Endothelial cell of umbilical vein (primary cell): ENCODE measurements around the gene MAP3K15. TPM values are rescaled to one million over a fixed set of nuclear protein-coding genes. Genes with fewer than 3 reads are reported as not detected.

Source experiments
- BruUV-seq: library from RNA; stranded (reverse); fragments of 400-500 nt; replicated peaks from 2 replicates; lab custom pipeline; 2021; lab: Mats Ljungman, UMichigan
- CTCF ChIA-PET: fragments of 300-600, 350-600 bp; sonication (Branson Sonifier 250); formaldehyde crosslinking; loops from one replicate; lab custom pipeline; 2021; ENCODE audit warnings: antibody characterized with exemption, inconsistent platforms; lab: Charles Lee
- POLR2A ChIA-PET: fragments of 300-600, 350-600 bp; sonication (Branson Sonifier 250); formaldehyde crosslinking; loops from one replicate; lab custom pipeline; 2021; ENCODE audit warnings: antibody characterized with exemption, inconsistent platforms; lab: Charles Lee
- DNase-seq: peaks from one replicate; pipeline ENCODE4 v3.0.0-alpha.2; 2011; ENCODE audit warnings: low read depth, low spot score
- FAIRE-seq: peaks from 2 replicates; lab custom pipeline; 2011; peaks lifted over from hg19 to GRCh38; lab: Jason Lieb, UNC
- H2AFZ ChIP-seq: 2 replicates; pipeline ENCODE4 v1.6.0; 2012; ENCODE audit warnings: low read depth, low read length, control low read depth, inconsistent platforms
- H3K27ac ChIP-seq: 2 replicates; pipeline ENCODE4 v1.5.1; 2011; ENCODE audit warnings: low read depth, mild to moderate bottlenecking, control low read depth, low read length, moderate library complexity; ENCODE audit not compliant: insufficient read depth
- H3K27me3 ChIP-seq, 2 experiments: 2 replicates each; pipeline versions ENCODE4 v1.6.0 to v1.6.1; 2011; ENCODE audit warnings: low read length in 2 of 2, mixed read lengths in 1 of 2; ENCODE audit not compliant: control insufficient read depth in 2 of 2, insufficient read depth in 2 of 2
- H3K36me3 ChIP-seq, 2 experiments: 2 replicates in 1 of 2; 3 replicates in 1 of 2; pipeline ENCODE4 v1.5.1; 2011; ENCODE audit warnings: low read length in 2 of 2, mild to moderate bottlenecking in 1 of 2, moderate library complexity in 1 of 2; ENCODE audit not compliant: control insufficient read depth in 2 of 2, insufficient read depth in 2 of 2; ENCODE audit errors: extremely low read depth in 1 of 2
- H3K4me1 ChIP-seq: 3 replicates; pipeline ENCODE4 v1.5.1; 2011; ENCODE audit warnings: mild to moderate bottlenecking, low read length; ENCODE audit not compliant: control insufficient read depth, insufficient read depth; ENCODE audit errors: extremely low read depth
- H3K4me2 ChIP-seq: 2 replicates; pipeline ENCODE4 v1.6.1; 2011; ENCODE audit warnings: low read length, control low read depth, mixed read lengths; ENCODE audit not compliant: insufficient read depth
- H3K4me3 ChIP-seq, 3 experiments: fragments of 200-600 bp in 1 of 3; sonication (generic), shearing (Covaris generic) in 1 of 3; replicated peaks in 1 of 3; 2 replicates each; pipeline ENCODE4 v1.5.1; 2011 to 2016; ENCODE audit warnings: control low read depth in 3 of 3, low read length in 3 of 3, mild to moderate bottlenecking in 2 of 3, inconsistent platforms in 1 of 3, low read depth in 1 of 3, moderate library complexity in 1 of 3; ENCODE audit not compliant: insufficient read depth in 1 of 3
- H3K79me2 ChIP-seq: 2 replicates; pipeline ENCODE4 v1.6.0; 2012; ENCODE audit warnings: low read length, inconsistent platforms; ENCODE audit not compliant: control insufficient read depth, insufficient read depth
- H3K9ac ChIP-seq: replicated peaks from 2 replicates; pipeline ENCODE3; 2011; ENCODE audit warnings: low read length, control low read depth; ENCODE audit not compliant: insufficient read depth; ENCODE audit errors: extremely low read depth
- H3K9me1 ChIP-seq: replicated peaks from 3 replicates; pipeline ENCODE4 v1.6.0; 2011; ENCODE audit warnings: mild to moderate bottlenecking, low read length; ENCODE audit not compliant: control insufficient read depth, insufficient read depth; ENCODE audit errors: extremely low read depth
- H3K9me3 ChIP-seq: replicated peaks from 2 replicates; pipeline ENCODE4 v1.5.1; 2012; ENCODE audit warnings: low read length, inconsistent platforms; ENCODE audit not compliant: control insufficient read depth, insufficient read depth
- H4K20me1 ChIP-seq: replicated peaks from 2 replicates; pipeline ENCODE3; 2011; ENCODE audit warnings: mild to moderate bottlenecking, low read length; ENCODE audit not compliant: control insufficient read depth, insufficient read depth; ENCODE audit errors: extremely low read depth
- FOS ChIP-seq: IDR thresholded peaks from 2 replicates; pipeline ENCODE4 v1.6.1; 2011; ENCODE audit warnings: mild to moderate bottlenecking, low read length, moderate library complexity, borderline replicate concordance; ENCODE audit not compliant: insufficient read depth
- MAX ChIP-seq: IDR thresholded peaks from 2 replicates; pipeline ENCODE4 v1.6.1; 2011; ENCODE audit not compliant: insufficient read depth, insufficient read length
- MYC ChIP-seq: IDR thresholded peaks from one replicate; pipeline ENCODE4 v1.6.1; 2011; ENCODE audit warnings: mild to moderate bottlenecking, low read depth, low read length
- POLR2AphosphoS5 ChIP-seq: IDR thresholded peaks from 2 replicates; pipeline ENCODE4 v1.6.1; 2012; ENCODE audit warnings: low read depth, mild to moderate bottlenecking, control low read depth, low read length, moderate library complexity; ENCODE audit not compliant: insufficient read depth
- dilution Hi-C: fragments of 300-500 bp; cut with MboI; formaldehyde crosslinking; loops from one replicate; pipeline ENCODE4 v1.15.0; 2019; ENCODE audit warnings: low sequenced_read_pairs; ENCODE audit not compliant: extremely low pct_ligation_motif_present
- intact Hi-C: fragments of 100-400 bp; cut with micrococcal nuclease; formaldehyde crosslinking; loops from one replicate; pipeline ENCODE4 v1.10.0; 2022
- polyA plus RNA-seq, 4 experiments: library from polyadenylated mRNA; depleted of rRNA in 3 of 4; stranded (reverse) in 3 of 4; unstranded in 1 of 4; fragments of >200 nt; gene quantifications; 2 replicates each; pipeline versions ENCODE4 v1.2.1 to v1.2.3, GENCODE V29; 2011 to 2012; ENCODE audit warnings: missing spikeins in 1 of 4
- total RNA-seq: library from RNA; stranded (reverse); gene quantifications from 2 replicates; pipeline ENCODE4 v1.2.3, GENCODE V29; 2021

Gene MAP3K15
- total and polyA plus RNA-seq, 2 donors (not counting 3 experiments of a cell fraction or from before 2014, with no cell fraction given) = 0.01 to 0.09 TPM

DNA sequence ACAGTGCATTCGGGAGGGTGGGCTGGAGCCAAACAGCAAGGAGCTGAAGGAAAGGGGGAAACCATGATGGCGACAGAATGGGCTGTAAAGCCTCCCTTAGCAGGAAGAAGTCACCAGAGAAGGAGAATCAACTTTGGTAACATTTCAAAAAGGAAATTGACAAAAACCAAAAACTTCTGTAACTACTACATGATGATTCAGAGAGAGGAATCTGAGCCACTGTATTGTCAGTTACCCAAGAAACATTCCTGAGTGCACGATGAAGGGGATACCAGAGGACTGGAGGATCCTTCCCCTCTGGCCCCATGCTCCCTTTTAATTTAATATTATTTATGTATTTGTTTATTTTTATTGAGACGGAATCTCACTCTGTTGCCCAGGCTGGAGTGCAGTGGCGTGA is 145.2 kb downstream of the MAP3K15 start:
- DNase-seq (no peak), FAIRE-seq (no peak)
- CTCF ChIA-PET = no interaction called here
- POLR2A ChIA-PET = no interaction called here
- Histone ChIP-seq H3K4me2 (no peak overlapping the region), H2AFZ (no peak overlapping the region), H3K9me1 (no peaks in the 10 kb centered on the region), H3K4me1 (no peaks in the 10 kb centered on the region), H3K27me3 (no peaks in the 10 kb centered on the region), H4K20me1 (no peaks in the 10 kb centered on the region), H3K79me2 (no peaks in the 10 kb centered on the region), H3K36me3 (no peaks in the 10 kb centered on the region), H3K4me3 (no peak overlapping the region), H3K27ac (no peak overlapping the region), H3K9ac (no peak overlapping the region), H3K9me3 (no peaks in the 10 kb centered on the region)
- intact Hi-C loops (no loop called here), dilution Hi-C loops (no loop called here)
- TF ChIP-seq MAX = no peak
- no peak for TF ChIP-seq POLR2AphosphoS5
- TF ChIP-seq FOS = no peak
- no TSS peak for BruUV-seq

DNA sequence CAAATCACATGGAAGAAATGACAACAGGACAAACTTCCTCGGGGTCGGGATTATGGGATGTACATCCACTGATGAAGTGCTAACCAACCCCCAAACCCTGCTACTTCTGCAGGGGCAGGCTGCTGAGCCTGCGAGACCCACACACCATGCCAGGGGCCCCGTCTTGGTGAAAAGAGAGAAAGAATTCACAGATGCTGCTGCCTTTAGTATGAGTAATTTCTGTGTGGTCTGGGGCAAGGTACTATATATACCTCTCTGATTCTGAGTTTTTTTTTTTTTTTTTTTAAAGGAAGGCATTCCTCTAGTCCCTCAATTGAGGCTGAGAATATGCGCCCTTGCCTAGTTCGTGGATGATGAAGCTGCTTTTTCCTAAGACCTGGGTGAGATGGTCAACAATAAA is 146.7 kb downstream of the MAP3K15 start:
- no peaks in the 10 kb centered on the region for H3K9me3 ChIP-seq
- dilution Hi-C loops = no loop called here
- CTCF ChIA-PET = interaction anchor here (1.1 kb wide), 1 partner anchor 699 kb away, joined by 3 read pairs; no protein-coding TSS in a partner anchor

More for the DNA sequence above, 146.7 kb downstream of the MAP3K15 start:
- no peak overlapping the region for H3K4me2 ChIP-seq
- peaks cover 0 to 4% of the 10 kb centered on the region in 2 experiments for H3K36me3 ChIP-seq
- BruUV-seq = no TSS peak
- H3K9me1 ChIP-seq = no peaks in the 10 kb centered on the region
- no peaks in the 10 kb centered on the region for H3K27me3 ChIP-seq
- H3K79me2 ChIP-seq = no peaks in the 10 kb centered on the region
- DNase-seq (no peak), FAIRE-seq (no peak)
- H4K20me1 ChIP-seq = no peaks in the 10 kb centered on the region
- H3K27ac ChIP-seq = no peak overlapping the region
- TF ChIP-seq MYC (no peak), POLR2AphosphoS5 (no peak)
- H3K9ac ChIP-seq = no peak overlapping the region
- intact Hi-C loops = no loop called here
- POLR2A ChIA-PET = no interaction called here
- no peak overlapping the region for H3K4me3 ChIP-seq
- H3K4me1 ChIP-seq = no peaks in the 10 kb centered on the region
- H2AFZ ChIP-seq = no peak overlapping the region
